H9 (cell line): ENCODE measurements around the gene EDEM1. TPM values are rescaled to one million over a fixed set of nuclear protein-coding genes. Genes with fewer than 3 reads are reported as not detected.

Experiments used
- DNase-seq: peaks from one replicate; pipeline ENCODE4 v3.0.0-alpha.2; 2017
- H2AFZ ChIP-seq: one replicate; pipeline ENCODE4 v1.6.1; 2013; ENCODE audit warnings: mild to moderate bottlenecking, low read length, control low read depth, moderate library complexity
- H2AK5ac ChIP-seq: 2 replicates; pipeline ENCODE4 v1.6.1; 2013; ENCODE audit warnings: low read length, control low read depth, mixed read lengths; ENCODE audit not compliant: insufficient read length
- H2BK120ac ChIP-seq: one replicate; pipeline ENCODE4 v1.6.1; 2013; ENCODE audit warnings: low read depth, mild to moderate bottlenecking, low read length, control low read depth, inconsistent platforms; ENCODE audit not compliant: poor library complexity, severe bottlenecking
- H2BK12ac ChIP-seq: 2 replicates; pipeline ENCODE4 v1.6.1; 2013; ENCODE audit warnings: low read length, control low read depth, mixed read lengths, low read depth; ENCODE audit not compliant: insufficient read length
- H2BK15ac ChIP-seq: 2 replicates; pipeline ENCODE4 v1.6.1; 2013; ENCODE audit warnings: low read depth, low read length, control low read depth
- H2BK20ac ChIP-seq: one replicate; pipeline ENCODE4 v1.6.1; 2013; ENCODE audit warnings: low read depth, mild to moderate bottlenecking, low read length, control low read depth, inconsistent platforms; ENCODE audit not compliant: poor library complexity, severe bottlenecking
- H2BK5ac ChIP-seq: 2 replicates; pipeline ENCODE4 v1.6.1; 2013; ENCODE audit warnings: low read length, control low read depth, mixed read lengths; ENCODE audit not compliant: insufficient read length
- H3K14ac ChIP-seq: 2 replicates; pipeline ENCODE4 v1.6.1; 2013; ENCODE audit warnings: low read length, control low read depth; ENCODE audit not compliant: insufficient read depth
- H3K18ac ChIP-seq: 2 replicates; pipeline ENCODE4 v1.6.1; 2013; ENCODE audit warnings: low read depth, mild to moderate bottlenecking, mixed read lengths, low read length, control low read depth; ENCODE audit not compliant: insufficient read length
- H3K23ac ChIP-seq: 2 replicates; pipeline ENCODE4 v1.6.1; 2013; ENCODE audit warnings: low read length, control low read depth, mixed read lengths, low read depth; ENCODE audit not compliant: insufficient read length
- H3K23me2 ChIP-seq: 2 replicates; pipeline ENCODE4 v1.6.1; 2013; ENCODE audit warnings: low read depth, mild to moderate bottlenecking, mixed read lengths, low read length, control low read depth; ENCODE audit not compliant: insufficient read length, poor library complexity, severe bottlenecking
- H3K27ac ChIP-seq: 2 replicates; pipeline ENCODE4 v1.5.1; 2013; ENCODE audit warnings: low read length, control low read depth, mixed read lengths, low read depth; ENCODE audit not compliant: insufficient read length
- H3K27me3 ChIP-seq: 2 replicates; pipeline ENCODE4 v1.6.1; 2013; ENCODE audit warnings: low read length, control low read depth, inconsistent platforms; ENCODE audit not compliant: insufficient read depth
- H3K4ac ChIP-seq: 2 replicates; pipeline ENCODE4 v1.6.1; 2013; ENCODE audit warnings: low read depth, mild to moderate bottlenecking, control low read depth, inconsistent platforms, low read length, moderate library complexity
- H3K4me1 ChIP-seq: 2 replicates; pipeline ENCODE4 v1.6.1; 2013; ENCODE audit warnings: low read length, control low read depth, inconsistent platforms; ENCODE audit not compliant: insufficient read depth
- H3K4me2 ChIP-seq: 2 replicates; pipeline ENCODE4 v1.6.1; 2013; ENCODE audit warnings: low read length, control low read depth, mixed read lengths; ENCODE audit not compliant: insufficient read length, insufficient read depth
- H3K56ac ChIP-seq: 2 replicates; pipeline ENCODE4 v1.6.1; 2013; ENCODE audit warnings: low read depth, mild to moderate bottlenecking, mixed read lengths, low read length, control low read depth; ENCODE audit not compliant: insufficient read length
- H3K79me1 ChIP-seq: 2 replicates; pipeline ENCODE4 v1.6.1; 2013; ENCODE audit warnings: low read depth, mild to moderate bottlenecking, moderate library complexity, low read length, control low read depth, inconsistent platforms; ENCODE audit not compliant: insufficient read depth, poor library complexity, severe bottlenecking
- H3K79me2 ChIP-seq: 2 replicates; pipeline ENCODE4 v1.6.1; 2013; ENCODE audit warnings: low read length, control low read depth, inconsistent platforms; ENCODE audit not compliant: insufficient read depth
- H3K9ac ChIP-seq: 2 replicates; pipeline ENCODE4 v1.6.1; 2013; ENCODE audit warnings: low read length, control low read depth, mixed read lengths; ENCODE audit not compliant: insufficient read length; ENCODE audit errors: extremely low read depth
- H3K9me3 ChIP-seq: one replicate; pipeline ENCODE4 v1.6.1; 2013; ENCODE audit warnings: low read depth, low read length, inconsistent platforms; ENCODE audit not compliant: control insufficient read depth
- H3T11ph ChIP-seq: one replicate; pipeline ENCODE4 v1.6.1; 2013; ENCODE audit warnings: mild to moderate bottlenecking, low read length, control low read depth, inconsistent platforms
- H4K20me1 ChIP-seq: one replicate; pipeline ENCODE4 v1.6.1; 2013; ENCODE audit not compliant: control insufficient read depth, insufficient read length, insufficient read depth
- H4K5ac ChIP-seq: 2 replicates; pipeline ENCODE4 v1.6.1; 2013; ENCODE audit warnings: low read depth, mild to moderate bottlenecking, mixed read lengths, low read length, control low read depth; ENCODE audit not compliant: insufficient read length
- H4K8ac ChIP-seq: replicated peaks from 2 replicates; pipeline ENCODE4 v1.6.1; 2013; ENCODE audit warnings: low read length, control low read depth, mixed read lengths, low read depth; ENCODE audit not compliant: insufficient read length
- H4K91ac ChIP-seq: 2 replicates; pipeline ENCODE4 v1.6.1; 2013; ENCODE audit warnings: low read depth, mild to moderate bottlenecking, moderate library complexity, mixed read lengths, low read length, control low read depth; ENCODE audit not compliant: insufficient read length
- H3K27ac Mint-ChIP-seq, 3 experiments: 2 replicates in 2 of 3; 3 replicates in 1 of 3; pipeline ENCODE4 v1.8.0; 2020 to 2021; ENCODE audit warnings: mixed read lengths in 3 of 3, mild to moderate bottlenecking in 1 of 3, moderate library complexity in 1 of 3
- H3K27me3 Mint-ChIP-seq: 2 replicates; pipeline ENCODE4 v1.8.0; 2021; ENCODE audit warnings: low read depth, mild to moderate bottlenecking, moderate library complexity, mixed read lengths
- H3K36me3 Mint-ChIP-seq, 3 experiments: 2 replicates in 2 of 3; 3 replicates in 1 of 3; pipeline ENCODE4 v1.8.0; 2020 to 2021; ENCODE audit warnings: low read depth in 3 of 3, mixed read lengths in 3 of 3; ENCODE audit not compliant: insufficient read depth in 1 of 3
- H3K4me1 Mint-ChIP-seq, 2 experiments: 2 replicates each; pipeline ENCODE4 v1.8.0; 2020; ENCODE audit warnings: mixed read lengths in 2 of 2
- H3K4me3 Mint-ChIP-seq, 2 experiments: 2 replicates in 1 of 2; 3 replicates in 1 of 2; pipeline ENCODE4 v1.8.0; 2020 to 2021; ENCODE audit warnings: mild to moderate bottlenecking in 2 of 2, mixed read lengths in 2 of 2, moderate library complexity in 1 of 2
- H3K9me3 Mint-ChIP-seq, 2 experiments: 2 replicates in 1 of 2; 3 replicates in 1 of 2; pipeline ENCODE4 v1.8.0; 2020; ENCODE audit warnings: mild to moderate bottlenecking in 2 of 2, mixed read lengths in 2 of 2, moderate library complexity in 1 of 2
- WGBS: extraction: QIAGEN DNeasy Blood & Tissue Kit; methylation state at CpG from one replicate; pipeline ENCODE4 v1.1.7; 2013; ENCODE audit warnings: missing lambda C conversion rate, low lambda C conversion rate, mixed read lengths; ENCODE audit not compliant: insufficient read length; ENCODE audit errors: extremely low coverage; 5-methylcytosine and 5-hydroxymethylcytosine counted together
- total RNA-seq: library from RNA; stranded (reverse); gene quantifications from 2 replicates; pipeline ENCODE4 v1.2.1, GENCODE V29; 2021
- TF ChIP-seq, protein P1 (sequence below): fragments of 200-600 bp; sonication (generic); conservative IDR thresholded peaks from 3 replicates; pipeline ENCODE4 v1.8.0; 2021; ENCODE audit warnings: antibody characterized with exemption, mild to moderate bottlenecking

Gene EDEM1
- total RNA-seq, 1 experiment from 2014 or later: 11.7 TPM

- no peaks in the 10 kb centered on the region for H3K9me3 Mint-ChIP-seq
Observed at GRCh38 chr3:5231074-5231473, 43.6 kb downstream of the EDEM1 start.

More at GRCh38 chr3:5231074-5231473, 43.6 kb downstream of the EDEM1 start:
- Histone ChIP-seq H2BK15ac (no peak overlapping the region), H3K14ac (no peak overlapping the region), H3K9me3 (no peaks in the 10 kb centered on the region), H4K8ac (no peak overlapping the region), H3K79me1 (no peaks in the 10 kb centered on the region), H3K79me2 (no peaks in the 10 kb centered on the region), H2AFZ (no peak overlapping the region), H3K23ac (no peak overlapping the region), H4K5ac (no peak overlapping the region), H3K27me3 (no peaks in the 10 kb centered on the region), H3K18ac (no peak overlapping the region), H2BK12ac (no peak overlapping the region), H3K4me1 (no peaks in the 10 kb centered on the region; the same call in 1 of the 2 replicates), H2BK20ac (no peak overlapping the region), H3T11ph (no peak overlapping the region), H3K56ac (no peak overlapping the region), H3K23me2 (no peaks in the 10 kb centered on the region), H4K91ac (no peak overlapping the region), H2BK120ac (no peak overlapping the region), H2AK5ac (no peak overlapping the region), H3K4ac (no peak overlapping the region), H3K27ac (no peak overlapping the region), H4K20me1 (no peaks in the 10 kb centered on the region), H3K4me2 (no peak overlapping the region), H2BK5ac (no peak overlapping the region), H3K9ac (no peak overlapping the region)
- DNase-seq: no peak
- Mint-ChIP-seq H3K36me3 (no peaks in the 10 kb centered on the region), H3K27me3 (peaks cover 3% of the 10 kb centered on the region), H3K4me3 (no peak overlapping the region), H3K4me1 (peaks cover 5 to 8% of the 10 kb centered on the region in 2 experiments), H3K27ac (no peak overlapping the region)
- TF ChIP-seq, protein P1, sequence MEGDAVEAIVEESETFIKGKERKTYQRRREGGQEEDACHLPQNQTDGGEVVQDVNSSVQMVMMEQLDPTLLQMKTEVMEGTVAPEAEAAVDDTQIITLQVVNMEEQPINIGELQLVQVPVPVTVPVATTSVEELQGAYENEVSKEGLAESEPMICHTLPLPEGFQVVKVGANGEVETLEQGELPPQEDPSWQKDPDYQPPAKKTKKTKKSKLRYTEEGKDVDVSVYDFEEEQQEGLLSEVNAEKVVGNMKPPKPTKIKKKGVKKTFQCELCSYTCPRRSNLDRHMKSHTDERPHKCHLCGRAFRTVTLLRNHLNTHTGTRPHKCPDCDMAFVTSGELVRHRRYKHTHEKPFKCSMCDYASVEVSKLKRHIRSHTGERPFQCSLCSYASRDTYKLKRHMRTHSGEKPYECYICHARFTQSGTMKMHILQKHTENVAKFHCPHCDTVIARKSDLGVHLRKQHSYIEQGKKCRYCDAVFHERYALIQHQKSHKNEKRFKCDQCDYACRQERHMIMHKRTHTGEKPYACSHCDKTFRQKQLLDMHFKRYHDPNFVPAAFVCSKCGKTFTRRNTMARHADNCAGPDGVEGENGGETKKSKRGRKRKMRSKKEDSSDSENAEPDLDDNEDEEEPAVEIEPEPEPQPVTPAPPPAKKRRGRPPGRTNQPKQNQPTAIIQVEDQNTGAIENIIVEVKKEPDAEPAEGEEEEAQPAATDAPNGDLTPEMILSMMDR: no peak
- WGBS: no CpG with 5 or more reads among the region's 6 CpGs
